HG03558 (cell line): ENCODE results near the gene PLEKHG2.
A peak's percentile ranks its signal among the peaks of the same experiment; 100 is the strongest.
"Not testable (repeated sequence)": the region's sequence is repeated elsewhere in the genome, so short reads cannot be mapped to it uniquely, and the experiment has no call there.

Source experiments
- ATAC-seq: cut with Tn5 transposase; IDR thresholded peaks from one replicate; pipeline ENCODE4 v1.9.1; 2021; ENCODE audit warnings: moderate number of reproducible peaks; ENCODE audit not compliant: unreplicated experiment; ENCODE audit errors: extremely low read depth

Gene PLEKHG2

GRCh38 chr19:39412100-39412866 is at the start of gene PLEKHG2:
TSS of gene PLEKHG2 (plus strand) at chr19:39412669. CDS start at chr19:39414087, 1,418 bp downstream.
- ATAC-seq = peak; percentile 43

GRCh38 chr19:39362682-39363657 is 49.5 kb upstream of the PLEKHG2 start:
- ATAC-seq = no peak

- no peak for ATAC-seq
These were observed 48.5 kb upstream of the PLEKHG2 start for GRCh38 chr19:39363901-39364457.

- no peak for ATAC-seq
These were observed 46.9 kb upstream of the PLEKHG2 start for GRCh38 chr19:39365531-39365930.

GRCh38 chr19:39369200-39369599 is 43.3 kb upstream of the PLEKHG2 start:
- ATAC-seq = no peak

- ATAC-seq = no peak
These were observed 41.7 kb upstream of the PLEKHG2 start for GRCh38 chr19:39370735-39371134.

- no peak for ATAC-seq
These were observed 40.2 kb upstream of the PLEKHG2 start for GRCh38 chr19:39372047-39372802.

- no peak for ATAC-seq
These were observed 39.5 kb upstream of the PLEKHG2 start for GRCh38 chr19:39372941-39373340.

GRCh38 chr19:39375929-39376328 is 36.5 kb upstream of the PLEKHG2 start:
- no peak for ATAC-seq

GRCh38 chr19:39377373-39378362 is 34.8 kb upstream of the PLEKHG2 start:
- ATAC-seq = no peak

- not testable (repeated sequence) for ATAC-seq
These were observed 33.1 kb upstream of the PLEKHG2 start for GRCh38 chr19:39379366-39379765.

- no peak for ATAC-seq
These were observed 32.5 kb upstream of the PLEKHG2 start for GRCh38 chr19:39379865-39380396.

GRCh38 chr19:39380521-39381502 is 31.7 kb upstream of the PLEKHG2 start:
- no peak for ATAC-seq

GRCh38 chr19:39381910-39382611 is 30.4 kb upstream of the PLEKHG2 start:
- no peak for ATAC-seq

- no peak for ATAC-seq
These were observed 29.3 kb upstream of the PLEKHG2 start for GRCh38 chr19:39382991-39383828.
